Activated gamma-delta T cell treated with Interleukin-2 at 50 U/mL for 16 hours (primary cell): Measurements from ENCODE around the gene CBX2.

Source experiments
- DNase-seq: peaks from one replicate; pipeline ENCODE4 v3.0.0-alpha.2; 2020

Gene CBX2

DNA sequence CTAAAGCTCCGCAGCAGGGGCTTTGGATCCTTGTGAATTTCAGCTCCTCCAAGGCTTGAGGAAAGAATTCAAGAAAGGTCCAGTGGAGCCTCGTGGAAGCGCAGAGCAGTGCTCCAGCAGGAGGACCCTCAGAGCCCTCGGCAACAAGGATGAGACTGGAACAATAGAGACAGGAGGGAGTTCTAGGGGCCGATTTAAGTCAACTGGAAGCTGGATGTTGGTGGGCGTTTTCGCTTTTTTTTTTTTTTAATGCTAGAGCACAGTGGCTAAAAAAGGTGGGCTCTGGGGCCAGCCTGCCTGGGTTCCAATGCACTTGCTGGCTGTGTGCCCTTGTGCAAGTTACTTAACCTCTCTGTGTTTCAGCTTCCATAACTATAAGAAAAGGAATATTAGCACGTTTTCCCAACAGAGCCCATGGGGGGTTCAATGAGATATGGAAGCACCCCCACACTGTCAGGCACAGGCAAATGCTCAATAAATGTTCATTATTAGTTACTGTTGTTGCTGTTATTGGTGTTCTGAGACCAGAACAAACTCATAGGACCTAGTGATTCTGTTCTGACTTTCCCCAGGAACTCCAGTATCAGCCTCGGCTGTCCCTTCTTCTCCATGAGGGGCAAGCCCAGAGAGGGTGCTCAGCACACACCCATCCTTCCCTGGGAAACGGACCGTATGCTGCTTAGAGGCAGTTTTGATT, 24.2 kb downstream of the CBX2 start:
- no peak for DNase-seq

- no peak for DNase-seq
These were observed 24.9 kb downstream of the CBX2 start for GRCh38 chr17:79802736-79803420.

- DNase-seq: no peak
These were observed 25.6 kb downstream of the CBX2 start for GRCh38 chr17:79803421-79803996.

- DNase-seq: no peak
These were observed 26.3 kb downstream of the CBX2 start for GRCh38 chr17:79803997-79804855.

GRCh38 chr17:79804856-79805696, 27.1 kb downstream of the CBX2 start:
- DNase-seq: no peak

DNA sequence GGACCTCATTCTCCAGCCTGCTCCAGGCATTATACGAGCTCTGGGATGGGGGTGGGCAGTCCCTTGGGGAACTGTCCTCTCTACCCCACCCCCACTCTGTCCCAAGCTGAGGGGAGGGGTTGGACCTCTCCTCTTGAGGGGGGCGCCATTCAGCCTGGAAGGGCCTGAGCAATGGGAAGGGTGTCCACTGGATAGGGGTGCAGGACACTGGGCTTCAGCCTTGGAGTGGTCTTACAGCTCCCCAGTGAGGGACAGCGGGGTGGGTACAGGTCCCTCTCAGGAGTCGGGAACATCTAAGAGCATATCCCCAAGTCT, 28.5 kb downstream of the CBX2 start:
- DNase-seq: no peak

DNA sequence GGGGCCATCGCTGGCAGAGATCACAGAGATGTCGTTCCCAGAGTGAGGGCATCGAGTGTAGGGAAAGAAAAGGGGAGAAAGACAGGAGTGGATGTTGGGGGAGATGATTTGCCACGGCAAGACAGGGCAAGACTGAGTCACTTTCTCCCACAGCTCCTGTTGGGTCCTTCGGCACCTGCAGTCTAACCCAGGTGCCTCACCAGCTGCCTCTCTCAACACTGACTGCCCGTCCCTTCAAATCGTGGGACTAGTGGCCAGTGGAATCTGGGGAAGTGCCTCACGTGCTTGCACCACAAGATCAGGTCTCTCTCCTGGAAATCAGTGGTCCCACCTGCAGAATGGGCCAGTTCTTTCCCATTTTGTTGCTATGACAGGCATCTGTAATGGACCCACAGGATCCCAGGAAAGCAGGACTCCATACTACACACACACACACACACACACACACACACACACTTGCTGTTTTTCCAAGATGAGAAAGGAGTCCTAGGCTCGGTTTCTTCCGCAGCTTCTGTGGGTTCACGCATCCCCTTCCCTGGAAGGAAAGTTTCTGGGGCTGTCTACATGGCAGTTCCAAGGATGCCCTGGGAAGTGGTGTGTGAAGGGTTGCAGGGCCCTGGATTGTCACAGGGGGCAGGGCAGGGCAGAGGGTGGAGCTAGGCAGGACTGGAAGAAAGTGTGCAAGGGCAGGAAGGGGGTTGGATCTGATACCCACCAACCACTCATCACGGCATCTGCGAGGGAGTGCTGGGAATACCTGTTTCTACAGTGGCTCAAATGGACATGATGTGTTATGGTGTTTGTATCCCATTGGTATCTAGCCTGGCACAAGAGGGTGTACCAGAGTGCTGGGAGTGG, 29.1 kb downstream of the CBX2 start:
- DNase-seq: no peak

- DNase-seq: no peak
These were observed 31.0 kb downstream of the CBX2 start for GRCh38 chr17:79808763-79809529.

DNA sequence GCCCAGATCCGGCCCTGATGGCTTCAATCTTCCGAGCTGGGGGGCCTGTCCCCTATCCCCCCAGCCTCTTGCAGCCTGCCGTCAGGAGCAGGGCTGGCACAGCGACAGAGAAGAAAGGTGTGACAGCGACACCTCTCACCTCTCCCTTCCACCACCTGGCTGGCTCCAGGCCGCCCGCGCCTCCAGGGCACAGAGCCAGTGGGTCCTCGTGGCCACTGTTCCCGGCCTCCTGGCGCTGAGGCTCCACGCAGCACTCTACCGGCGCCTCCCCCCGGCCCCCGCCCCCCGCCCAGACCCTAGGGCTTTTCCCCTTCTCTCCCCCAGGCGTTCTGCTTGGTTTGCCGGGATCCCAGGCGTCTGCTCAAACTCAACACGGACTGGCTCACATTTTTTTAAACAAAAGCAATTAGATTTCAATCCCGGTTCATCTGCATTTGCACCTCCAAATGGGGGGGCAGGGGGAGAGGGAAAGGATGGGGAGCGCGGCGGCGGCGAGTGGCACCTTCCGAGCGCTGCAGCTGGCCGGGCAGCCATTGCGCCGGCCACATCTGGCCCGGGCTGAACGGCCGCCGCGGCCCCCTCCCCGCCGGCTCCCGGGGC, 31.7 kb downstream of the CBX2 start:
- DNase-seq: no peak

GRCh38 chr17:79810130-79811010, 32.4 kb downstream of the CBX2 start:
- DNase-seq: peak; percentile 63

GRCh38 chr17:79811011-79811867, 33.3 kb downstream of the CBX2 start:
- DNase-seq: no peak

GRCh38 chr17:79811868-79812352, 34.0 kb downstream of the CBX2 start:
- no peak for DNase-seq

GRCh38 chr17:79812353-79813258, 34.7 kb downstream of the CBX2 start:
- no peak for DNase-seq

DNA sequence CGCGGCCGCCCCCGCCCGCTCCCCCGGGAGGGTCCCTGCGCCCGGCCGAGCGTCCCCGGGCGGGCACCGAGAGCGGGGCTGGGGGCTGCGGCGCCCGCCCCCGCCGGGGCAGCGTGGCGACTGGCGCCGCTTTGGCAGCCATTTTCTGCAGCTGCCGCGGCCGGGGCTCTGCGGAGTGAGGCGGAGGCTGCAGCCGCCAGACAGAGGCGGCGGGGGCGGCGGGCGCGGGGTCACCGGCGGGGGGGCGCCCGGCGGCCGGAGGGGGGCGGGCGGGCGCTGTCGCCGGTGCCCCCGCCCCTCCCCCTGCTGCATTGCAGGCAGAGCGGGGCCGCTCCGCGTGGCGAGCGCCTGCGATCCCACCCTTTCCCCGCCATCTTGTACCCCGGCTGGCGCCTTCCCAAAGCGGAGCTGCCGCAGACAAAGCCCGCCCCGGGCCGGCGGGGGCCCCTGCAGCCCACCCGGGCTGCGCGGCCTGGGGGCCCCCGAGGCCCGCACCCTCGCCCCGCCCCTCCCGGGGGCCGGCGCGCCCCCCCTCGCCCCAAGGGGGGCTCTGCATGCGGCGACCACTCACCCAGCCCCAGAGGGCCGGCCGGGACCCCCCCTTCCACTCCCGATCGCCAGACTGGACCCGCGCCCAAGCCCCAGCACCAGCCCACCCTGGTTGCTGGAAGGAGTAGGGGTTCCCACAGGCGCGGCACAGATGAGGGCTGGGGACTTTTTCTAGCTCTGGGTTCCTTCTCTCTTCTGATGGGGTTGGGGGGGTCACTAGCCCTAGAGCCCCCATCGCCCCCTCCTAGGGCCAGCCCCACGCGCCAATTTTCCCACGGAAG, 35.6 kb downstream of the CBX2 start:
- DNase-seq: no peak

- no peak for DNase-seq
These were observed 36.4 kb downstream of the CBX2 start for GRCh38 chr17:79814127-79814973.
